ENCODE data around the gene DPM3. TPM values are rescaled to one million over a fixed set of nuclear protein-coding genes. Genes with fewer than 3 reads are reported as not detected.

DPM3 gene
- total RNA-seq, 1 donor from 2014 or later, result 71.1 TPM

- DNase-seq (no peak), ATAC-seq (no peak)
- Histone ChIP-seq H3K36me3 (no peaks in the 10 kb centered on the region), H3K27ac (no peak overlapping the region), H3K9me3 (no peaks in the 10 kb centered on the region), H3K4me1 (peaks cover 15% of the 10 kb centered on the region), H3K27me3 (no peaks in the 10 kb centered on the region), H3K4me3 (no peak overlapping the region)
- TF ChIP-seq, protein P1, sequence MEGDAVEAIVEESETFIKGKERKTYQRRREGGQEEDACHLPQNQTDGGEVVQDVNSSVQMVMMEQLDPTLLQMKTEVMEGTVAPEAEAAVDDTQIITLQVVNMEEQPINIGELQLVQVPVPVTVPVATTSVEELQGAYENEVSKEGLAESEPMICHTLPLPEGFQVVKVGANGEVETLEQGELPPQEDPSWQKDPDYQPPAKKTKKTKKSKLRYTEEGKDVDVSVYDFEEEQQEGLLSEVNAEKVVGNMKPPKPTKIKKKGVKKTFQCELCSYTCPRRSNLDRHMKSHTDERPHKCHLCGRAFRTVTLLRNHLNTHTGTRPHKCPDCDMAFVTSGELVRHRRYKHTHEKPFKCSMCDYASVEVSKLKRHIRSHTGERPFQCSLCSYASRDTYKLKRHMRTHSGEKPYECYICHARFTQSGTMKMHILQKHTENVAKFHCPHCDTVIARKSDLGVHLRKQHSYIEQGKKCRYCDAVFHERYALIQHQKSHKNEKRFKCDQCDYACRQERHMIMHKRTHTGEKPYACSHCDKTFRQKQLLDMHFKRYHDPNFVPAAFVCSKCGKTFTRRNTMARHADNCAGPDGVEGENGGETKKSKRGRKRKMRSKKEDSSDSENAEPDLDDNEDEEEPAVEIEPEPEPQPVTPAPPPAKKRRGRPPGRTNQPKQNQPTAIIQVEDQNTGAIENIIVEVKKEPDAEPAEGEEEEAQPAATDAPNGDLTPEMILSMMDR (IDR thresholded peaks at IDR 0.05), result no peak
- intact Hi-C loops (cut with DNase I), result no loop called here
Measured at GRCh38 chr1:155182052-155182550, 41.8 kb upstream of the DPM3 start.

- DNase-seq, result no peak
- Histone ChIP-seq H3K27me3 (no peaks in the 10 kb centered on the region), H3K27ac (no peak overlapping the region), H3K4me3 (no peak overlapping the region), H3K36me3 (no peaks in the 10 kb centered on the region), H3K4me1 (peaks cover 20% of the 10 kb centered on the region), H3K9me3 (no peaks in the 10 kb centered on the region)
- TF ChIP-seq, protein P1 (IDR thresholded peaks at IDR 0.05), result no peak
- ATAC-seq, result no peak
- intact Hi-C loops (cut with DNase I), result no loop called here
Measured at GRCh38 chr1:155181371-155182051, 41.2 kb upstream of the DPM3 start.

- no peaks in the 10 kb centered on the region for H3K36me3 ChIP-seq
- intact Hi-C loops (cut with DNase I), result no loop called here
- H3K4me1 ChIP-seq, result peaks cover 12% of the 10 kb centered on the region
- H3K4me3 ChIP-seq, result no peak overlapping the region
- no peak for ATAC-seq
- H3K27ac ChIP-seq, result peak overlapping the region; percentile 4
- no peaks in the 10 kb centered on the region for H3K9me3 ChIP-seq
- no peaks in the 10 kb centered on the region for H3K27me3 ChIP-seq
- peak; percentile 68 for DNase-seq
- TF ChIP-seq, protein P1 (IDR thresholded peaks at IDR 0.05), result no peak
Measured at GRCh38 chr1:155179112-155180031, 39.0 kb upstream of the DPM3 start.

GRCh38 chr1:155178441-155179111, 38.2 kb upstream of the DPM3 start:
- Histone ChIP-seq H3K9me3 (no peaks in the 10 kb centered on the region), H3K27me3 (no peaks in the 10 kb centered on the region), H3K27ac (peak overlapping the region; percentile 4), H3K36me3 (no peaks in the 10 kb centered on the region), H3K4me3 (peak overlapping the region; percentile 25), H3K4me1 (peaks cover 12% of the 10 kb centered on the region)
- intact Hi-C loops (cut with DNase I), result no loop called here
- ATAC-seq, result peak; percentile 29
- peak; percentile 79 for DNase-seq
- TF ChIP-seq, protein P1 (IDR thresholded peaks at IDR 0.05), result no peak

DNA sequence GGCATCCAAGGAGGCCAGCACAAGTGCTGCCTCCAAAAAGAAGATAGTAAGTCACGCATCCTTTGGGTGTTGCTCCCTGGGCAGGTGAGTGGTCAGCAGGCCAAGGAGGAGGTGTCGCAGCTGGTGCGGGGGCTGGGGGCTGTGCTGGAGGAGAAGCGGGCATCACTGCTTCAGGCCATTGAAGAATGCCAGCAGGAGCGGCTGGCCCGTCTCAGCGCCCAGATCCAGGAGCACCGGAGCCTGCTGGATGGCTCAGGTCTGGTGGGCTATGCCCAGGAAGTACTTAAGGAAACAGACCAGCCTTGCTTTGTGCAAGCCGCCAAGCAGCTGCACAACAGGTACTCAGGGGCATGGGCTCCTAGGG, 37.6 kb upstream of the DPM3 start:
- peak overlapping the region; percentile 4 for H3K27ac ChIP-seq
- intact Hi-C loops (cut with DNase I), result no loop called here

More for the DNA sequence above, 37.6 kb upstream of the DPM3 start:
- Histone ChIP-seq H3K4me1 (peaks cover 14% of the 10 kb centered on the region), H3K4me3 (peak overlapping the region; percentile 25), H3K27me3 (no peaks in the 10 kb centered on the region), H3K36me3 (no peaks in the 10 kb centered on the region), H3K9me3 (no peaks in the 10 kb centered on the region)
- ATAC-seq (no peak), DNase-seq (peak; percentile 66)
- TF ChIP-seq, protein P1 (IDR thresholded peaks at IDR 0.05), result no peak

All from upper lobe of right lung (tissue), 1 donor.